Measurements from ENCODE around the gene HDAC11.

DNA sequence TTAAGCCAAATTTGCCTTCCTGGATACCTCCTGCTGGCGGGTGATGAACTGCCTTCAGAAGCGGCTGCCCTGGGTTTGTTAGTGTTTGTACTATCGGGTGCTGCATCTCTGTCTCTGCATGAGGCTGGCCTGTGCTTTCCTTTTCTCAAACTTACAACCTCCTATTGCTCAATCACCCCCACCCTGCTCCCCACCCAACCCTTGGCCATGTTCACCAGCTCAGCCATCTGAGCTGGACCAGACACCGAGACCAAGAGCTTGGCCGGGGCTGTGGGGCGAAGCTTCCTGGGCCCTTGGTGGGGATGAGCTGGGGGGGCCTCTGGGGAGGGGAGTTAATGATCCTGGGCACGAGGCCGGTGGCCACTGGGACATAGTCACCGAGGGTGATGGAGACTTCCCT is 52.0 kb downstream of the HDAC11 start:
- TF ChIP-seq EZH2 (IDR thresholded peaks at IDR 0.05; ENCODE audit: insufficient read depth, poor library complexity, severe bottlenecking), result no peak
- TF ChIP-seq EZH2phosphoT487 (IDR thresholded peaks at IDR 0.05; ENCODE audit: insufficient read depth, low read depth), result no peak

Data from GM23248 (cell line).